Measurements from ENCODE around the gene CYP26A1.
A peak's percentile ranks its signal among the peaks of the same experiment; 100 is the strongest.
"Not testable (repeated sequence)": the region's sequence is repeated elsewhere in the genome, so short reads cannot be mapped to it uniquely, and the experiment has no call there.

Gene CYP26A1

GRCh38 chr10:93081834-93082233 lies 8.1 kb downstream of the CYP26A1 start:
- DNase-seq, result no peak

- no peak for DNase-seq
Observed at GRCh38 chr10:93083743-93084539, 10.2 kb downstream of the CYP26A1 start.

GRCh38 chr10:93085272-93085859 lies 11.7 kb downstream of the CYP26A1 start:
- no peak for DNase-seq

- no peak for DNase-seq
Observed at GRCh38 chr10:93086289-93086688, 12.6 kb downstream of the CYP26A1 start.

GRCh38 chr10:93087846-93088245 lies 14.2 kb downstream of the CYP26A1 start:
- no peak for DNase-seq

- DNase-seq, result no peak
Observed at GRCh38 chr10:93088466-93088865, 14.8 kb downstream of the CYP26A1 start.

- DNase-seq, result no peak
Observed at GRCh38 chr10:93090619-93091018, 16.9 kb downstream of the CYP26A1 start.

GRCh38 chr10:93091960-93092359 lies 18.3 kb downstream of the CYP26A1 start:
- no peak for DNase-seq

GRCh38 chr10:93095225-93095624 lies 21.5 kb downstream of the CYP26A1 start:
- DNase-seq, result no peak

- no peak for DNase-seq
Observed at GRCh38 chr10:93096901-93097300, 23.2 kb downstream of the CYP26A1 start.

- no peak for DNase-seq
Observed at GRCh38 chr10:93097386-93097785, 23.7 kb downstream of the CYP26A1 start.

- DNase-seq, result no peak
Observed at GRCh38 chr10:93098816-93099215, 25.1 kb downstream of the CYP26A1 start.

GRCh38 chr10:93099670-93100069 lies 26.0 kb downstream of the CYP26A1 start:
- DNase-seq, result no peak

- DNase-seq, result not testable (repeated sequence)
Observed at GRCh38 chr10:93101148-93101547, 27.5 kb downstream of the CYP26A1 start.

GRCh38 chr10:93103953-93104352 lies 30.3 kb downstream of the CYP26A1 start:
- no peak for DNase-seq

- no peak for DNase-seq
Observed at GRCh38 chr10:93106631-93107072, 33.0 kb downstream of the CYP26A1 start.

GRCh38 chr10:93110472-93111146 lies 36.9 kb downstream of the CYP26A1 start:
- no peak for DNase-seq

GRCh38 chr10:93113042-93113441 lies 39.3 kb downstream of the CYP26A1 start:
- DNase-seq, result no peak

GRCh38 chr10:93115661-93116383 lies 42.1 kb downstream of the CYP26A1 start:
- DNase-seq, result peak; percentile 83

- DNase-seq, result no peak
Observed at GRCh38 chr10:93121311-93121710, 47.6 kb downstream of the CYP26A1 start.

GRCh38 chr10:93123766-93124165 lies 50.1 kb downstream of the CYP26A1 start:
- no peak for DNase-seq

- peak; percentile 18 for DNase-seq
Observed at GRCh38 chr10:93124580-93125318, 51.1 kb downstream of the CYP26A1 start.

GRCh38 chr10:93125966-93126365 lies 52.3 kb downstream of the CYP26A1 start:
- no peak for DNase-seq

Measured in hematopoietic multipotent progenitor cell treated with erythropoietin and hydrocortisone succinate and interleukin-3 and kit ligand, for 6 days (in vitro differentiated cells).